Measurements from ENCODE around the gene LDHB.
A peak's percentile ranks its signal among the peaks of the same experiment; 100 is the strongest.

- TF ChIP-seq CTCF (IDR thresholded peaks at IDR 0.05 in 2 of 3, conservative IDR thresholded peaks at IDR 0.05 in 1 of 3; ENCODE audit: borderline replicate concordance in 1 of 3, insufficient read depth in 1 of 3, low read depth in 2 of 3, low read length in 2 of 3): peak in 2 of 3 experiments; percentile 37; a peak in 4 of 6 replicates
- TF ChIP-seq POLR2AphosphoS5 (IDR thresholded peaks at IDR 0.05; ENCODE audit: low read depth, low read length): no peak
- no peak for TF ChIP-seq EZH2phosphoT487 (IDR thresholded peaks at IDR 0.05; ENCODE audit: borderline replicate concordance)
Observed at GRCh38 chr12:21659383-21659782, 1.7 kb upstream of the LDHB start.

All from HCT116 (cell line).